K562 (cell line): ENCODE results near the gene FOXP4. TPM values are rescaled to one million over a fixed set of nuclear protein-coding genes. Genes with fewer than 3 reads are reported as not detected.
A peak's percentile ranks its signal among the peaks of the same experiment; 100 is the strongest.

Experiments used
- ATAC-seq: fragments of 200-7000 bp; cut with Tn5 transposase; 3 replicates; pipeline ENCODE4 v1.9.1; 2020; ENCODE audit warnings: moderate library complexity
- BruUV-seq: library from RNA; stranded (reverse); fragments of 400-500 nt; replicated peaks from 2 replicates; lab custom pipeline; 2021; lab: Mats Ljungman, UMichigan
- CTCF ChIA-PET: fragments of 300-600 bp; formaldehyde crosslinking; extraction: SDS; loops from one replicate; lab custom pipeline; 2021; ENCODE audit warnings: low intra/inter-chr PET ratio; lab: Yijun Ruan, JAX
- POLR2A ChIA-PET: fragments of 300-600, 350-650 bp; sonication (Branson Sonifier 250); formaldehyde crosslinking; extraction: SDS; loops from one replicate; lab custom pipeline; 2021; ENCODE audit warnings: antibody characterized with exemption, inconsistent platforms; lab: Yijun Ruan, JAX
- DNase-seq, 4 experiments: peaks; one replicate each; pipeline versions ENCODE4 v3.0.0 to v3.0.0-alpha.2; 2011 to 2018; ENCODE audit warnings: low spot score in 3 of 4, mixed read lengths in 3 of 4; ENCODE audit errors: extremely low read depth in 1 of 4
- FAIRE-seq: peaks from 2 replicates; lab custom pipeline; 2011; peaks lifted over from hg19 to GRCh38; lab: Jason Lieb, UNC
- H2AFZ ChIP-seq: 2 replicates; pipeline ENCODE4 v1.6.0; 2011; ENCODE audit warnings: low read depth, low read length, control low read depth, inconsistent platforms
- H3K27ac ChIP-seq: fragments of 200-600 bp; 3 replicates; pipeline ENCODE4 v1.8.0; 2011; ENCODE audit warnings: low read depth, mild to moderate bottlenecking, control low read depth, inconsistent platforms, low read length, moderate library complexity, mixed read lengths; ENCODE audit errors: extremely low read depth
- H3K27me3 ChIP-seq, 2 experiments: fragments of 300-600 bp in 1 of 2; 2 replicates in 1 of 2; 3 replicates in 1 of 2; pipeline versions ENCODE4 v1.6.0 to v1.8.0; 2011; ENCODE audit warnings: inconsistent platforms in 2 of 2, low read length in 2 of 2, mild to moderate bottlenecking in 1 of 2, mixed read lengths in 1 of 2, moderate library complexity in 1 of 2; ENCODE audit not compliant: control insufficient read depth in 2 of 2, insufficient read depth in 2 of 2
- H3K36me3 ChIP-seq: fragments of 300-600 bp; 3 replicates; pipeline ENCODE4 v1.8.0; 2011; ENCODE audit warnings: mild to moderate bottlenecking, low read length, inconsistent platforms; ENCODE audit not compliant: control insufficient read depth, insufficient read depth
- H3K4me1 ChIP-seq, 2 experiments: fragments of 200-600 bp in 1 of 2; replicated peaks in 1 of 2; 2 replicates in 1 of 2; 3 replicates in 1 of 2; pipeline versions ENCODE4 v1.5.1 to v1.8.0; 2011; ENCODE audit warnings: inconsistent platforms in 2 of 2, low read length in 2 of 2, mild to moderate bottlenecking in 1 of 2, mixed read lengths in 1 of 2, moderate library complexity in 1 of 2; ENCODE audit not compliant: control insufficient read depth in 2 of 2, insufficient read depth in 2 of 2
- H3K4me2 ChIP-seq: 2 replicates; pipeline ENCODE4 v1.6.1; 2011; ENCODE audit warnings: low read length, control low read depth, inconsistent platforms, mixed read lengths; ENCODE audit not compliant: insufficient read depth
- H3K4me3 ChIP-seq: fragments of 200-600 bp; sonication (generic), shearing (Covaris generic); 2 replicates; pipeline ENCODE4 v1.5.1; 2016; ENCODE audit warnings: control low read depth, inconsistent platforms
- H3K79me2 ChIP-seq: fragments of 200-600 bp; 3 replicates; pipeline ENCODE4 v1.8.0; 2011; ENCODE audit warnings: low read length, inconsistent platforms; ENCODE audit not compliant: control insufficient read depth, insufficient read depth
- H3K9ac ChIP-seq, 2 experiments: 2 replicates each; pipeline versions ENCODE4 v1.6.0 to v1.6.1; 2011; ENCODE audit warnings: low read depth in 2 of 2, low read length in 2 of 2, control low read depth in 1 of 2, inconsistent platforms in 1 of 2, mild to moderate bottlenecking in 1 of 2, mixed read lengths in 1 of 2; ENCODE audit not compliant: insufficient read depth in 1 of 2
- H3K9me1 ChIP-seq: one replicate; pipeline ENCODE4 v1.6.0; 2011; ENCODE audit warnings: inconsistent platforms, mild to moderate bottlenecking, low read length, moderate library complexity; ENCODE audit not compliant: control insufficient read depth, insufficient read depth
- H3K9me3 ChIP-seq: replicated peaks from 2 replicates; pipeline ENCODE4 v1.5.1; 2011; ENCODE audit warnings: low read depth, low read length, inconsistent platforms; ENCODE audit not compliant: control insufficient read depth, insufficient read depth
- H4K20me1 ChIP-seq: replicated peaks from 2 replicates; pipeline ENCODE4 v1.6.1; 2011; ENCODE audit warnings: low read length, inconsistent platforms, mixed read lengths; ENCODE audit not compliant: control insufficient read depth, insufficient read depth
- DNMT1 ChIP-seq: fragments of 450-650 bp; IDR thresholded peaks from 2 replicates; pipeline ENCODE4 v1.6.1; 2016; ENCODE audit warnings: antibody characterized with exemption, mild to moderate bottlenecking
- EWSR1 ChIP-seq: fragments of 450-650 bp; IDR thresholded peaks from 2 replicates; pipeline ENCODE4 v1.6.1; 2018; ENCODE audit warnings: borderline replicate concordance, mild to moderate bottlenecking, low read depth, moderate library complexity; ENCODE audit not compliant: partially characterized antibody
- HLTF ChIP-seq: fragments of 450-650 bp; IDR thresholded peaks from 2 replicates; pipeline ENCODE4 v1.6.1; 2016
- HOMEZ ChIP-seq: fragments of 250-450 bp; sonication (Bioruptor Pico); IDR thresholded peaks from 2 replicates; pipeline ENCODE4 v1.4.0; 2020; ENCODE audit warnings: mild to moderate bottlenecking, moderate library complexity
- NBN ChIP-seq: fragments of 450-650 bp; IDR thresholded peaks from 2 replicates; pipeline ENCODE4 v1.6.1; 2016; ENCODE audit warnings: low read depth, mild to moderate bottlenecking
- NCOA6 ChIP-seq: fragments of 450-650 bp; IDR thresholded peaks from 2 replicates; pipeline ENCODE4 v1.6.1; 2017; ENCODE audit warnings: mild to moderate bottlenecking
- RFX5 ChIP-seq: IDR thresholded peaks from 2 replicates; pipeline ENCODE4 v1.6.1; 2011; ENCODE audit warnings: low read depth, mild to moderate bottlenecking, improper control_type of control experiment, low read length
- U2AF2 ChIP-seq: fragments of 200-400 bp; formaldehyde crosslinking; optimal IDR thresholded peaks from 2 replicates; pipeline ENCODE3; 2017; ENCODE audit warnings: low read depth, mild to moderate bottlenecking, low read length
- XRCC5 ChIP-seq: fragments of 200-400 bp; formaldehyde crosslinking; IDR thresholded peaks from 2 replicates; pipeline ENCODE4 v1.6.1; 2017; ENCODE audit warnings: low read depth, mild to moderate bottlenecking, low read length
- ZBTB7A ChIP-seq: IDR thresholded peaks from 2 replicates; pipeline ENCODE4 v1.6.1; 2011; ENCODE audit warnings: low read depth, mild to moderate bottlenecking, low read length, moderate library complexity, borderline replicate concordance; ENCODE audit not compliant: control insufficient read depth
- ZNF121 ChIP-seq: sonication (generic); formaldehyde crosslinking; conservative IDR thresholded peaks from 2 replicates; pipeline ENCODE4 v1.8.0; 2022; ENCODE audit warnings: missing genetic modification reagents
- ZNF143 ChIP-seq: sonication (generic); formaldehyde crosslinking; IDR thresholded peaks from 2 replicates; pipeline ENCODE4 v1.9.0; 2022; ENCODE audit warnings: mild to moderate bottlenecking, missing genetic modification reagents
- ZNF395 ChIP-seq: fragments of 200-800 bp; sonication (Bioruptor generic); IDR thresholded peaks from 2 replicates; pipeline ENCODE4 v1.6.1; 2017; ENCODE audit warnings: missing genetic modification characterization, missing compliant biosample characterization
- ZNF408 ChIP-seq: fragments of 250-450 bp; sonication (Bioruptor Pico); IDR thresholded peaks from 2 replicates; pipeline ENCODE4 v1.4.0; 2020; ENCODE audit warnings: low read depth, mild to moderate bottlenecking, moderate library complexity
- ZNF764 ChIP-seq: fragments of 250-450 bp; sonication (Bioruptor Pico); IDR thresholded peaks from 2 replicates; pipeline ENCODE4 v1.4.0; 2020; ENCODE audit warnings: low read depth, mild to moderate bottlenecking, moderate library complexity
- WGBS: fragments of 100-300 bp; shearing (Covaris generic); methylation state at CpG from one replicate; pipeline ENCODE4 v1.1.6; 2016; ENCODE audit warnings: low coverage, mixed read lengths; ENCODE audit not compliant: insufficient coverage; ENCODE audit errors: missing lambda C conversion rate; 5-methylcytosine and 5-hydroxymethylcytosine counted together
- in situ Hi-C: fragments of 300-500 bp; cut with MboI; formaldehyde crosslinking; loops from 4 replicates; pipeline ENCODE4 v1.15.0; 2018; ENCODE audit warnings: inconsistent platforms, mixed read lengths
- intact Hi-C: fragments of 100-400 bp; cut with micrococcal nuclease; formaldehyde crosslinking; loops from 2 replicates; pipeline ENCODE4 v1.14.2; 2022
- polyA plus RNA-seq, 8 experiments: library from polyadenylated mRNA; depleted of rRNA in 4 of 8; stranded (reverse) in 5 of 8; unstranded in 3 of 8; fragments of >200 nt; fragmentation: Nextera tagmentation in 2 of 8; fragmentation: Illumina TruSeq in 1 of 8; extraction: Ambion mirVana in 2 of 8; extraction: Trizol in 1 of 8; gene quantifications; 2 replicates each; pipeline versions ENCODE4 v1.2.1 to v1.2.3, GENCODE V29; 2011 to 2014; ENCODE audit warnings: inconsistent platforms in 1 of 8, missing spikeins in 1 of 8
- total RNA-seq, 7 experiments: library from RNA; depleted of rRNA in 6 of 7; stranded (reverse); fragments of >200 nt in 6 of 7; fragmentation: Illumina TruSeq in 2 of 7; extraction: Trizol in 2 of 7; gene quantifications; 2 replicates each; pipeline versions ENCODE4 v1.2.1 to v1.2.3, GENCODE V29; 2011 to 2021; ENCODE audit warnings: low replicate concordance in 1 of 7

Gene FOXP4
- total and polyA plus RNA-seq, 9 of the 15 experiments (the other 6 are each of a cell fraction or from before 2014, with no cell fraction given): 0.11 to 29.4 (median 2.3) TPM

DNA sequence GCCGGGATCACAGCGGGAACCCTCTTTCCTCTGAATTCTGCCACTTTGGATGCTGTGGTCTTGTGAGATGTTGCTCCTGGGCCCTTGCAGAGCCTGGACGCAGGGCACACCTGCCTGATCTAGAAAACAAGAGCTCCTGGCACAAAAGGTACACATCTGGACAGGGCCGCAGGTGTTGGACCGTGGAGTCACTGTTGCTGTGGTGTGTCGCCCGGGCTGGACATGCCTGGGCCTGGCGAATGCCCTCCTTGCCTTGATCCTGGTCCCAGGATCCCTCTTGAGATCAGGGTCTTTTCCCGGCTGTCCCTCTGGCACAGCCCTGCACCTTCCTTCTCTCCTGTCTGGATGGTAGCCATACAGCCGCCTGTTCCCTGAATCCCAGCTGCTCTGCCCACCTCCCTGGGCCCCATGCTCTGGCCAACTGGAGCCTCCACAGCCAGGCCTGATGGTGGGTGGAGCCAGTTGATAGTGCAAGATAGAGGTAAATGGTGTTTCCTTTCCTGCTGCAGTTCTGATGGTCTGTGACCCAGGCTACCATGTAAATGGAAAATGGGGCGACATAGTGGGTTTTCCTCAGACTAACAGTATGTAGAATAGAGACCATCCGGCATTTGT, 5.0 kb downstream of the FOXP4 start:
- no peak overlapping the region for H3K27ac ChIP-seq
- H3K4me3 ChIP-seq: no peak overlapping the region
- H3K9me1 ChIP-seq: no peaks in the 10 kb centered on the region
- no TSS peak for BruUV-seq
- intact Hi-C loops (no loop called here), in situ Hi-C loops (no loop called here)
- TF ChIP-seq ZNF143 (CRISPR knock-in tag) (no peak), NBN (no peak), U2AF2 (no peak), HOMEZ (no peak), NCOA6 (no peak), ZNF408 (no peak), DNMT1 (no peak), ZNF764 (CRISPR knock-in tag) (no peak), EWSR1 (no peak), XRCC5 (no peak), ZBTB7A (no peak), ZNF395 (CRISPR knock-in tag) (no peak), HLTF (no peak), RFX5 (no peak), ZNF121 (CRISPR knock-in tag) (no peak)
- ATAC-seq (no peak), FAIRE-seq (no peak), DNase-seq (no peak)
- no peaks in the 10 kb centered on the region for H3K9me3 ChIP-seq
- WGBS: 89% methylated on average over 12 of the region's 12 CpGs
- no peaks in the 10 kb centered on the region for H3K27me3 ChIP-seq
- no peak overlapping the region for H3K4me2 ChIP-seq
- H3K36me3 ChIP-seq: peaks cover 17% of the 10 kb centered on the region; the same call in 1 of the 3 replicates
- ChIA-PET POLR2A (no interaction called here), CTCF (no interaction called here)
- H2AFZ ChIP-seq: no peak overlapping the region
- H3K79me2 ChIP-seq: peaks cover 12% of the 10 kb centered on the region
- peaks cover 8% of the 10 kb centered on the region; the same call in 1 of the 2 replicates for H4K20me1 ChIP-seq
- H3K4me1 ChIP-seq: peaks cover 4 to 27% of the 10 kb centered on the region in 2 experiments; a peak in 4 of 5 replicates
- H3K9ac ChIP-seq: peak overlapping the region in 1 of 2 experiments; percentile 62; a peak in 2 of 4 replicates
